Heart left ventricle (tissue), 13 donors: ENCODE data around the gene MUCL3.

Experiments used
- POLR2A ChIP-seq, 2 donors: fragments of 450-650 bp; IDR thresholded peaks; one replicate each; pipeline ENCODE4 v1.6.1; 2017; ENCODE audit warnings: antibody characterized with exemption in 2 of 2, mild to moderate bottlenecking in 2 of 2, moderate library complexity in 2 of 2
- TF ChIP-seq, protein P1 (sequence below), 12 donors: fragments of 200-600 bp; sonication (generic) in 4 of 12; IDR thresholded peaks; one replicate each; pipeline versions ENCODE4 v1.5.0 to v1.8.0; 2018 to 2022; ENCODE audit warnings: antibody characterized with exemption in 12 of 12, mild to moderate bottlenecking in 5 of 12
- donor health status: ischemic (EF 13 %, LVEDD 7.1; RV severe dilation, severe dysfunction).
- donor health status: DM: no; HTN: yes; CAD: no.
- donor health status: DM: no; HTN: no; CAD: no.
- donor health status: ischemic (EF 25% LVEDD 6.9; RV normal size, moderate dysfunction).
- donor health status: ischemic (EF 25% LVEDD 5.7; RV mildly dilated, moderate dysfunction).
- donor health status: ischemic (EF 35%, LVEDD 5.7; RV mildly dilated, moderate dysfunction).
- donor health status: nonischemic (EF 11% LVEDD 7.7; RV severe dilation, severe dysfunction).
- donor health status: DM: yes; HTN: yes; CAD: no.
- donor health status: PGD.
- donor health status: ischemic (EF 29% LVEDD 5.4; RV normal size, mild dysfunction).
- donor health status: nonischemic (EF 23%, LVEDD 6.1; RV moderate dilation, normal function).

DNA sequence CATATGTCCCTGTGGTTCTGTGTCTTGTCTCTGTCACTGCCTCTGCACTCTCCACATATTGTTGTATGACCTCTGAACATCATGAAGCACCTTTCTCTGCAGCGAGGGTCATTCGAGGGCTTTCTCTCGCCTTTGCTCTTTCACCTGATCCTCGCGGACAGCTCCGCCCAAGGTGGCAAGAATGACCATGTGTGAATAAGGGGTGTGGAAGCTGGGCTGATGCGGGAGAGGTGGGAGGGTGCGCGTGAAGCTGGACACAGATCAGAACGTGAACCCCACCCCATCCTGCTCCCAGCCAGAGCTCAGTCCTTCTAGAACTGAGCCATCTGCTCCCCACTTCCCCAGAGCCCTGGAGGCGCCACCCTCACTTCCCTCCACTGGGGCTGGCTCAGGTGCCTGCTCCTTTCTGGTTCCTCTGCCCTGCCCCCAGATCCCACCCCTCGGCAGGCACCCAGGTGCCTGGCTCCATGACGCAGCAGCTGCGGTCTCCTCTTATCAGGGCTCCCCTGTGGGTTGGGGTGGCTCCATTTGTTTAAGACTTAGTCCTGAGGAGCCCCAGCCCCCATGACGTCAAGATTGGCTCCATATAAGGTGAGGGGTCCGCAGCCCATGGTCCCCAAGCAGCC lies at the start of gene MUCL3:
- TF ChIP-seq, protein P1, sequence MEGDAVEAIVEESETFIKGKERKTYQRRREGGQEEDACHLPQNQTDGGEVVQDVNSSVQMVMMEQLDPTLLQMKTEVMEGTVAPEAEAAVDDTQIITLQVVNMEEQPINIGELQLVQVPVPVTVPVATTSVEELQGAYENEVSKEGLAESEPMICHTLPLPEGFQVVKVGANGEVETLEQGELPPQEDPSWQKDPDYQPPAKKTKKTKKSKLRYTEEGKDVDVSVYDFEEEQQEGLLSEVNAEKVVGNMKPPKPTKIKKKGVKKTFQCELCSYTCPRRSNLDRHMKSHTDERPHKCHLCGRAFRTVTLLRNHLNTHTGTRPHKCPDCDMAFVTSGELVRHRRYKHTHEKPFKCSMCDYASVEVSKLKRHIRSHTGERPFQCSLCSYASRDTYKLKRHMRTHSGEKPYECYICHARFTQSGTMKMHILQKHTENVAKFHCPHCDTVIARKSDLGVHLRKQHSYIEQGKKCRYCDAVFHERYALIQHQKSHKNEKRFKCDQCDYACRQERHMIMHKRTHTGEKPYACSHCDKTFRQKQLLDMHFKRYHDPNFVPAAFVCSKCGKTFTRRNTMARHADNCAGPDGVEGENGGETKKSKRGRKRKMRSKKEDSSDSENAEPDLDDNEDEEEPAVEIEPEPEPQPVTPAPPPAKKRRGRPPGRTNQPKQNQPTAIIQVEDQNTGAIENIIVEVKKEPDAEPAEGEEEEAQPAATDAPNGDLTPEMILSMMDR (IDR thresholded peaks at IDR 0.05), result no peak
- TF ChIP-seq POLR2A (IDR thresholded peaks at IDR 0.05), result no peak
